ENCODE measurements around the gene PDLIM7.

PDLIM7 gene

GRCh38 chr5:177479774-177480173 lies 17.6 kb downstream of the PDLIM7 start:
- H2AFZ ChIP-seq (ENCODE audit: low read depth, low read length): no peak overlapping the region
- H3K9ac ChIP-seq (ENCODE audit: low read length): no peak overlapping the region
- no peaks in the 10 kb centered on the region for H3K36me3 ChIP-seq (replicated peaks; ENCODE audit: low read depth, low read length)
- no peaks in the 10 kb centered on the region for H3K9me3 ChIP-seq (ENCODE audit: insufficient read depth, low read length)
- H3K4me3 ChIP-seq (ENCODE audit: low read length): no peak overlapping the region
- no peak overlapping the region for H3K27ac ChIP-seq (ENCODE audit: low read length)
- H4K20me1 ChIP-seq (ENCODE audit: insufficient read depth, low read length): no peaks in the 10 kb centered on the region
- peak overlapping the region; percentile 48; the same call in 1 of the 2 replicates for H3K4me2 ChIP-seq (ENCODE audit: low read length)
- H3K79me2 ChIP-seq (ENCODE audit: low read length): no peaks in the 10 kb centered on the region
- peaks cover 17% of the 10 kb centered on the region for H3K4me1 ChIP-seq (ENCODE audit: low read length)
- no peaks in the 10 kb centered on the region for H3K27me3 ChIP-seq (ENCODE audit: low read depth, low read length)
- TF ChIP-seq CTCF (IDR thresholded peaks at IDR 0.05; ENCODE audit: low read depth, low read length): no peak

- H3K36me3 ChIP-seq (replicated peaks; ENCODE audit: low read depth, low read length): no peaks in the 10 kb centered on the region
- H3K79me2 ChIP-seq (ENCODE audit: low read length): no peaks in the 10 kb centered on the region
- H3K27me3 ChIP-seq (ENCODE audit: low read depth, low read length): peaks cover 3% of the 10 kb centered on the region; the same call in 1 of the 2 replicates
- H3K9ac ChIP-seq (ENCODE audit: low read length): peak overlapping the region; percentile 2; the same call in 1 of the 2 replicates
- no peak overlapping the region for H3K4me3 ChIP-seq (ENCODE audit: low read length)
- H2AFZ ChIP-seq (ENCODE audit: low read depth, low read length): peak overlapping the region; percentile 16; the same call in 1 of the 2 replicates
- peak overlapping the region; percentile 48 for H3K4me2 ChIP-seq (ENCODE audit: low read length)
- peak overlapping the region; percentile 2; the same call in 1 of the 2 replicates for H3K27ac ChIP-seq (ENCODE audit: low read length)
- H3K4me1 ChIP-seq (ENCODE audit: low read length): peaks cover 20% of the 10 kb centered on the region
- H3K9me3 ChIP-seq (ENCODE audit: insufficient read depth, low read length): no peaks in the 10 kb centered on the region
- TF ChIP-seq EZH2phosphoT487 (IDR thresholded peaks at IDR 0.05; ENCODE audit: low read depth): no peak
- TF ChIP-seq CTCF (IDR thresholded peaks at IDR 0.05; ENCODE audit: low read depth, low read length): no peak
- H4K20me1 ChIP-seq (ENCODE audit: insufficient read depth, low read length): no peaks in the 10 kb centered on the region
These were observed 18.4 kb downstream of the PDLIM7 start for GRCh38 chr5:177478711-177479646.

DNA sequence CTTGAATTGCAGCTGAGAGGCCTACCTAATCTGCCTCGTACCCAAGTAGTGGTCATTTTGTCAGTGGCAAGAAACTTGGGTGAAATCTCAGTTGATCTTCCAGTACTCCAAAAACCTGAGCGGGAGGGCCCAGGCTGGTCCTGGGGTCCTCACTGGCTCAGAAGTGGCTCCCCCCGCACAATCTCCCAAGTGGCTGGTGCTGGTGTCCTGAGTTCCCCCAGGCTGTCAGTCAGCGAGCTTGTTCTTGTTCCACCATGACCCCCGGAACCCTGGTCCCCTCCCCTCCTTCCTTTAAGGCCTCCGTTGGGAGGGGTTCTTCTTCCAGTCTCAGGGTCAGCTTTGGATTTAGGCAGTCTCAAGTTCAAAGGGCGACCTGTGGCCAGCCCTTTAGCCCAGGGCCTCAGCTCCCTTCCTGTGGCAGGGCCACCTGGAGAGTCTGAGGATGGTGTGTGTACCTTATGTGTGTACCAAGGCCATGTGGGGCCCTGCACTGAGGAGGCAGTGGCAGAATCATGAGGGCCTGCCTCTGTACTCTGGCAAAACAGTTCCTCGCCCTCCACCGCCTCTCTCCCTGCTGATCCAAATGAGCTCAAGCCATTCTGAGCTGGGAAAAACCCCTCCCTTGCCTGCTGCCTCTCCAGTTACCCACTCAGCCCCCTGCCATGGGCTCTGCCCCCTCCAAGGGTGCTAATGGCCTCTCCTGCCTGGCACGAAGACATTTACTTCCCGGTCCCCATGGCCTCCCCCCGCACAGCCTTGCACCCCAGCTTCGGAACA lies 19.5 kb downstream of the PDLIM7 start:
- Histone ChIP-seq H3K27me3 (ENCODE audit: low read depth, low read length) (peaks cover 4% of the 10 kb centered on the region; the same call in 1 of the 2 replicates), H3K36me3 (replicated peaks; ENCODE audit: low read depth, low read length) (no peaks in the 10 kb centered on the region), H3K9me3 (ENCODE audit: insufficient read depth, low read length) (no peaks in the 10 kb centered on the region), H3K79me2 (ENCODE audit: low read length) (no peaks in the 10 kb centered on the region), H2AFZ (ENCODE audit: low read depth, low read length) (no peak overlapping the region), H3K4me3 (ENCODE audit: low read length) (no peak overlapping the region), H3K4me1 (ENCODE audit: low read length) (peaks cover 21% of the 10 kb centered on the region), H4K20me1 (ENCODE audit: insufficient read depth, low read length) (no peaks in the 10 kb centered on the region), H3K27ac (ENCODE audit: low read length) (no peak overlapping the region), H3K9ac (ENCODE audit: low read length) (no peak overlapping the region), H3K4me2 (ENCODE audit: low read length) (no peak overlapping the region)
- TF ChIP-seq CTCF (IDR thresholded peaks at IDR 0.05; ENCODE audit: low read depth, low read length): no peak
- TF ChIP-seq EZH2phosphoT487 (IDR thresholded peaks at IDR 0.05; ENCODE audit: low read depth): no peak

All from OCI-LY3 (cell line).